Peyer's patch (tissue), 4 donors: ENCODE data around the gene KCNQ5. TPM values are rescaled to one million over a fixed set of nuclear protein-coding genes. Genes with fewer than 3 reads are reported as not detected.
"Not testable (repeated sequence)": the region's sequence is repeated elsewhere in the genome, so short reads cannot be mapped to it uniquely, and the experiment has no call there.

Source experiments
- DNase-seq, 3 donors: peaks; one replicate each; pipeline ENCODE4 v3.0.0-alpha.2; 2017 to 2019
- H3K27ac ChIP-seq, 4 donors: fragments of 200-600 bp; sonication (generic); one replicate each; pipeline ENCODE4 v1.5.1; 2016 to 2019
- H3K27me3 ChIP-seq, 2 donors: fragments of 200-600 bp; sonication (generic); one replicate each; pipeline ENCODE4 v1.5.1; 2019
- H3K36me3 ChIP-seq, 3 donors: fragments of 200-600 bp; sonication (generic); one replicate each; pipeline ENCODE4 v1.5.1; 2016 to 2019
- H3K4me1 ChIP-seq, 4 donors: fragments of 200-600 bp; sonication (generic); one replicate each; pipeline ENCODE4 v1.5.1; 2016 to 2019
- H3K4me3 ChIP-seq, 4 donors: fragments of 200-600 bp; sonication (generic); 1 replicate in 3 of 4; 2 replicates in 1 of 4; pipeline ENCODE4 v1.5.1; 2016 to 2019; ENCODE audit warnings: mild to moderate bottlenecking in 1 of 4
- H3K9me3 ChIP-seq, 4 donors: fragments of 200-600 bp; sonication (generic); one replicate each; pipeline ENCODE4 v1.5.1; 2016 to 2019; ENCODE audit warnings: mild to moderate bottlenecking in 1 of 4
- POLR2A ChIP-seq, 2 donors: fragments of 450-650 bp; IDR thresholded peaks; one replicate each; pipeline ENCODE4 v1.5.1; 2017; ENCODE audit warnings: antibody characterized with exemption in 2 of 2, mild to moderate bottlenecking in 2 of 2, moderate library complexity in 2 of 2
- small RNA-seq, 2 donors: library from RNA; depleted of rRNA; stranded (forward); fragments of <200 nt; gene quantifications; one replicate each; pipeline ENCODE3, GENCODE V24; 2016
- total RNA-seq, 4 donors: library from RNA; depleted of rRNA; stranded (reverse); fragments of >200 nt; gene quantifications; one replicate each; pipeline ENCODE4 v1.1.0, GENCODE V29; 2016
- TF ChIP-seq, protein P1 (sequence below), 6 experiments: fragments of 450-650 bp in 4 of 6; fragments of 200-600 bp in 2 of 6; sonication (generic) in 1 of 6; IDR thresholded peaks; one replicate each; pipeline ENCODE4 v1.5.1; 2017 to 2019; ENCODE audit warnings: antibody characterized with exemption in 6 of 6, mild to moderate bottlenecking in 3 of 6, moderate library complexity in 1 of 6

KCNQ5 gene
- total RNA-seq, 4 donors from 2014 or later, result 0.27 to 5.0 (median 0.38) TPM; not detected in 1

DNA sequence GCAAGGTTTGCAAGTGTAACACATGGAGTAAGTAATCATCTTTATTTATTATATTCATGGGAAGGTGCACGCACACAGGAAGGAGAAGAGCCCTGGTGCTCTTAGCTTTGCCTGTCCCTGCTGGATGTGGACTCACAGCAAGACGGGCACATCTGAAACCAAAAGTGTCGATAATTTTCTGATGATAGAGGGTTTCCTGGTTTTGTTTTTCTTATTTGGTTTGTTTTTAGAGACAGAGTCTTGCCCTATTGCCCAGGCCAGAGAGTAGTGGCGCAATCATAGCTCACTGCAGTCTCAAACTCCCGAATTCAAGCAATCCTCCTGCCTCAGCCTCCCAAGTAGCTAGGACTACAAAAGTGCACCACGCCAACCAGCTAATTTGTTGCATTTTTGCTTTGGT lies 611.2 kb downstream of the KCNQ5 start:
- no peaks in the 10 kb centered on the region for H3K4me1 ChIP-seq
- no peak for TF ChIP-seq POLR2A (IDR thresholded peaks at IDR 0.05)
- TF ChIP-seq, protein P1, sequence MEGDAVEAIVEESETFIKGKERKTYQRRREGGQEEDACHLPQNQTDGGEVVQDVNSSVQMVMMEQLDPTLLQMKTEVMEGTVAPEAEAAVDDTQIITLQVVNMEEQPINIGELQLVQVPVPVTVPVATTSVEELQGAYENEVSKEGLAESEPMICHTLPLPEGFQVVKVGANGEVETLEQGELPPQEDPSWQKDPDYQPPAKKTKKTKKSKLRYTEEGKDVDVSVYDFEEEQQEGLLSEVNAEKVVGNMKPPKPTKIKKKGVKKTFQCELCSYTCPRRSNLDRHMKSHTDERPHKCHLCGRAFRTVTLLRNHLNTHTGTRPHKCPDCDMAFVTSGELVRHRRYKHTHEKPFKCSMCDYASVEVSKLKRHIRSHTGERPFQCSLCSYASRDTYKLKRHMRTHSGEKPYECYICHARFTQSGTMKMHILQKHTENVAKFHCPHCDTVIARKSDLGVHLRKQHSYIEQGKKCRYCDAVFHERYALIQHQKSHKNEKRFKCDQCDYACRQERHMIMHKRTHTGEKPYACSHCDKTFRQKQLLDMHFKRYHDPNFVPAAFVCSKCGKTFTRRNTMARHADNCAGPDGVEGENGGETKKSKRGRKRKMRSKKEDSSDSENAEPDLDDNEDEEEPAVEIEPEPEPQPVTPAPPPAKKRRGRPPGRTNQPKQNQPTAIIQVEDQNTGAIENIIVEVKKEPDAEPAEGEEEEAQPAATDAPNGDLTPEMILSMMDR (IDR thresholded peaks at IDR 0.05), result no peak
- no peak for DNase-seq
- no peaks in the 10 kb centered on the region for H3K36me3 ChIP-seq
- H3K4me3 ChIP-seq, result no peak overlapping the region
- H3K9me3 ChIP-seq, result no peaks in the 10 kb centered on the region
- H3K27ac ChIP-seq, result no peak overlapping the region
- H3K27me3 ChIP-seq, result no peaks in the 10 kb centered on the region

DNA sequence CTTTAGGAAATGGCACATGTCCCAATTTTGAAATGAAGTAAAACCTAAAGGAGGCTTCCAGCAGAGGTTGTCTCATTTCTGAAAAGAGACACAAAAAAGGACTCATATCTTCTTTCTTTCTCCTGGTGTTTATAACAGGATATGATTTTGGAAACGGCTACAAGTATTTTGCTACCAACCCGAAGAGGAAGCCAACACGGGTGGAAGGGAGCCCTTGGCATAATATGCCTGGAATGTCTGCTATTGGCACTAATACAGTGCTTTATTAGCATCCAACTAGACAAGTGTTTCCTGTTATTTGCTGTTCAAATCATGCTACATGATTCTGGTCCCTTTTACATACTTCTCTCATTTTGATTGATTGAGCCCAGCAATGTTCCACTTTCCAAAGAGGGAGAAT lies 612.1 kb downstream of the KCNQ5 start:
- not testable (repeated sequence) for H3K4me1 ChIP-seq, H3K36me3 ChIP-seq, DNase-seq, H3K4me3 ChIP-seq, H3K27ac ChIP-seq, H3K9me3 ChIP-seq, H3K27me3 ChIP-seq

DNA sequence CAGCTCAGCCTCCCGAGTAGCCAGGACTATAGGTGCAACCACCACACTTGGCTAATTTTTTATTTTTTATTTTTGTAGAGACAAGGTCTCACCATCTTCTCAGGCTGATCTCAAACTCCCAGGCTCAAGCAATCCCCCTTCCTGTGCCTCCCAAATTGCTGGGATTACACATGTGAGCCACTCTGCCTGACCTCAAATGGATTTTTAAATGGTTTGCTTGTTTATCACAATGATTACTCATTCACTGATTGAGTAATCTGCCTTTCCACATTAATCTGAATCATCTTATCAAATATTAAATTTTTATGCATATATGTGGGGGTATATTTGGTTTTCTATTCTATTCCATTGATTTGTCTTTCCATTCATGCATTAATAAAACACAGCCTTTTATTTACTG lies 612.9 kb downstream of the KCNQ5 start:
- DNase-seq, result no peak
- Histone ChIP-seq H3K27ac (no peak overlapping the region), H3K9me3 (no peaks in the 10 kb centered on the region), H3K27me3 (no peaks in the 10 kb centered on the region), H3K4me1 (no peaks in the 10 kb centered on the region), H3K4me3 (no peak overlapping the region), H3K36me3 (no peaks in the 10 kb centered on the region)
- no peak for TF ChIP-seq POLR2A (IDR thresholded peaks at IDR 0.05)
- TF ChIP-seq, protein P1 (IDR thresholded peaks at IDR 0.05), result no peak

DNA sequence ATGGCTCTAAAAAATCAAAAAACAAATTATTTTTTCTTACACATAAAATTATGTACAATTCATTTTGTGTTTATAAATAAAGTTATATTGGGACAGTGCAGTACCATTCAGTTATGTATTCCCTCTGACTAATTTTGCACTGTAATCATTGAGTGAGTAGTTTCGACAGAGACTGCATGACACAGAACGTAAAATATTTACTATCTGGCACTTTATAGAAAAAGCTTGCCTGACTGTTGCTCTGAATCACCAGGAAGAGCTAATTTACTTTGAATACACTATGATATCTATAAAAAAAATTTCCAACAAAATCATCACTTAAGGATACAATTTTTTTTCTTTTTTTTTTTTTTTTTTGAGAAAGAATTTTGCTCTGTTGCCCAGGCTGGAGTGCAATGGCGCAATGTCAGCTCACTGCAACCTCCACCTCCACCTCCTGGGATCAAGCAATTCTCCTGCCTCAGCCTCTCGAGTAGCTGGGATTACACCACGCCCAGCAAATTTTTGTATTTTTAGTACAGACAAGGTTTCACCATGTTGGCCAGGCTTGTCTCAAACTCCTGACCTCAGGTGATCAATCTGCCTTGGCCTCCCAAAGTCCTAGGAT lies 614.4 kb downstream of the KCNQ5 start:
- no peak for TF ChIP-seq POLR2A (IDR thresholded peaks at IDR 0.05)
- TF ChIP-seq, protein P1 (IDR thresholded peaks at IDR 0.05), result no peak
- no peaks in the 10 kb centered on the region for H3K27me3 ChIP-seq
- no peak overlapping the region for H3K4me3 ChIP-seq
- no peaks in the 10 kb centered on the region for H3K9me3 ChIP-seq
- no peaks in the 10 kb centered on the region for H3K36me3 ChIP-seq
- H3K27ac ChIP-seq, result no peak overlapping the region
- H3K4me1 ChIP-seq, result no peaks in the 10 kb centered on the region
- DNase-seq, result no peak

DNA sequence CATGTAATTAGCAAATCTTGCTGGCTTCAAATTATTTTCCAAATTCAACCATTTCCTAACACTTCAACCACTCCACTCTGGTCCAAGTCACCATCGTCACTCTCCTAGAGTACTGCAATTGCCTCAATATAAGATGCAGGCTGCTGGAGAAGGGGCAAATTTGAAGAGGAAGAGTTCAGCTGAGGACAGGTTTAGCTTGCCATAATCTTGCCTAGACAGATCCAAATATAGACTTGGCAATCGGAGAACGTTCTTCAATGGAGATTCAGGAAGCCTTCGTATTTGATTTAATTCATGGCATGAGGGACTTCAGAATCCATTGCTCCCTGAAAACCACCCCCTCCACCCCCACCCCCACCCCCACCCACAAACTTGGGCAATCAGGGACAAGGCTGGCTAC lies 618.9 kb downstream of the KCNQ5 start:
- no peaks in the 10 kb centered on the region for H3K36me3 ChIP-seq
- H3K27ac ChIP-seq, result no peak overlapping the region
- no peak for DNase-seq
- no peak overlapping the region for H3K4me3 ChIP-seq
- no peaks in the 10 kb centered on the region for H3K9me3 ChIP-seq
- no peaks in the 10 kb centered on the region for H3K27me3 ChIP-seq
- no peaks in the 10 kb centered on the region for H3K4me1 ChIP-seq
- TF ChIP-seq, protein P1 (IDR thresholded peaks at IDR 0.05), result no peak
- no peak for TF ChIP-seq POLR2A (IDR thresholded peaks at IDR 0.05)

DNA sequence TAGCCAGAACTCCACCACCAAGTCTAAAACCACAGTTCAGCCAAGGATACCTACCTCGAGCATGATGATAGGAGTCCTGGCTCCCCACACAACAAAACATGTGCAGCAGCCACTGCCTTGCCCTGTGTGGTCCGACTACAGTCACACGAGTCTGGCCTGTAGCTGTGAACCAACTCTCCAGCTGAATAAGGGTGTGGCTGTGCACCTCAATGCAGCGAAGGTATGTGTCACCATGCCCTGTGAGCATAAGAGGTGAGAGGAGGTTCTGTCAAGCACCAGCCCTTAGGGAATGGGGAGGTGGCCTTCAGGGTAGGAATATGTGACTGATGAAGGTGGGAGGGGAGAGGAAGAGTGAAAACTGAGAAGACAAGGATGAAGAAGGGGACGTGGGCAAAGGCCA lies 620.1 kb downstream of the KCNQ5 start:
- Histone ChIP-seq H3K9me3 (no peaks in the 10 kb centered on the region), H3K36me3 (no peaks in the 10 kb centered on the region), H3K27ac (no peak overlapping the region), H3K4me3 (no peak overlapping the region), H3K27me3 (no peaks in the 10 kb centered on the region), H3K4me1 (no peaks in the 10 kb centered on the region)
- TF ChIP-seq POLR2A (IDR thresholded peaks at IDR 0.05), result no peak
- TF ChIP-seq, protein P1 (IDR thresholded peaks at IDR 0.05), result no peak
- DNase-seq, result no peak

Small RNA genes within 50 kb of the gene (small RNA-seq; reads per million reads assigned to genes)
- 0 reads per million in 2 donors for gene MIR4282
